ENCODE results near the gene EIF3M. TPM values are rescaled to one million over a fixed set of nuclear protein-coding genes. Genes with fewer than 3 reads are reported as not detected.

The EIF3M gene
- total RNA-seq, 2 donors from 2014 or later: 128 to 192 TPM

DNA sequence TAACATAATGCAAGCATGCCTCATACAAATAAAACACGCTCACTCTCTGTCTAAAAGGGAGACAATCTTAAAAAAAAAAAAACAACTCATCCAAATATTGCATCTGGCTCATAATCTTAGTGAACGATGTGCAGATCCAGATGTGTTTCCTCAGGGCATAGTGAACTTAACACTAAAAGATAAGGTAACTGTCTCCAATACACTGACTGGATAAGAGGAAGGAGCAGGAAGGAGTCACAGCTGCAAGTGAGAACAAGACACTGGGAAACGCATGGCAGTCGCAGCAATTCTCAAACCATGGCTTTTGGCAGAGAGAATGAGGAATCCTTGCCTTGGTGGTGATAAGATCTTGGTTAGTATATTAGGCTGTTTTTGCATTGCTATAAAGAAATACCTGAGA is 9.2 kb upstream of the EIF3M start:
- intact Hi-C loops (cut with DNase I): no loop called here
- H3K27me3 ChIP-seq: no peaks in the 10 kb centered on the region

GRCh38 chr11:32575070-32575469 is 8.6 kb upstream of the EIF3M start:
- Histone ChIP-seq H3K27me3 (no peaks in the 10 kb centered on the region), H3K4me3 (no peak overlapping the region), H3K36me3 (replicated peaks in 1 of 2; ENCODE audit: insufficient read depth in 1 of 2, low read depth in 2 of 2) (no peaks in the 10 kb centered on the region), H3K9me3 (no peaks in the 10 kb centered on the region), H3K27ac (no peak overlapping the region), H3K4me1 (no peaks in the 10 kb centered on the region)
- intact Hi-C loops (cut with DNase I): no loop called here
- ATAC-seq (no peak), DNase-seq (no peak)
- WGBS, 2 donors: 56% methylated on average over 2 of the region's 2 CpGs
- TF ChIP-seq POLR2A (IDR thresholded peaks at IDR 0.05): no peak
- TF ChIP-seq, protein P1, sequence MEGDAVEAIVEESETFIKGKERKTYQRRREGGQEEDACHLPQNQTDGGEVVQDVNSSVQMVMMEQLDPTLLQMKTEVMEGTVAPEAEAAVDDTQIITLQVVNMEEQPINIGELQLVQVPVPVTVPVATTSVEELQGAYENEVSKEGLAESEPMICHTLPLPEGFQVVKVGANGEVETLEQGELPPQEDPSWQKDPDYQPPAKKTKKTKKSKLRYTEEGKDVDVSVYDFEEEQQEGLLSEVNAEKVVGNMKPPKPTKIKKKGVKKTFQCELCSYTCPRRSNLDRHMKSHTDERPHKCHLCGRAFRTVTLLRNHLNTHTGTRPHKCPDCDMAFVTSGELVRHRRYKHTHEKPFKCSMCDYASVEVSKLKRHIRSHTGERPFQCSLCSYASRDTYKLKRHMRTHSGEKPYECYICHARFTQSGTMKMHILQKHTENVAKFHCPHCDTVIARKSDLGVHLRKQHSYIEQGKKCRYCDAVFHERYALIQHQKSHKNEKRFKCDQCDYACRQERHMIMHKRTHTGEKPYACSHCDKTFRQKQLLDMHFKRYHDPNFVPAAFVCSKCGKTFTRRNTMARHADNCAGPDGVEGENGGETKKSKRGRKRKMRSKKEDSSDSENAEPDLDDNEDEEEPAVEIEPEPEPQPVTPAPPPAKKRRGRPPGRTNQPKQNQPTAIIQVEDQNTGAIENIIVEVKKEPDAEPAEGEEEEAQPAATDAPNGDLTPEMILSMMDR (IDR thresholded peaks at IDR 0.05): no peak

More for the DNA sequence above, 9.2 kb upstream of the EIF3M start:
- Histone ChIP-seq H3K27ac (no peak overlapping the region), H3K36me3 (replicated peaks in 1 of 2; ENCODE audit: insufficient read depth in 1 of 2, low read depth in 2 of 2) (no peaks in the 10 kb centered on the region), H3K9me3 (no peaks in the 10 kb centered on the region), H3K4me1 (no peaks in the 10 kb centered on the region), H3K4me3 (no peak overlapping the region)
- ATAC-seq: no peak
- TF ChIP-seq, protein P1 (IDR thresholded peaks at IDR 0.05): no peak
- TF ChIP-seq POLR2A (IDR thresholded peaks at IDR 0.05): no peak
- 78 to 85% methylated on average over 4 of the region's 4 CpGs for WGBS, 2 donors
- no peak for DNase-seq

- ATAC-seq (no peak), DNase-seq (no peak)
- Histone ChIP-seq H3K4me1 (no peaks in the 10 kb centered on the region), H3K36me3 (replicated peaks in 1 of 2; ENCODE audit: insufficient read depth in 1 of 2, low read depth in 2 of 2) (no peaks in the 10 kb centered on the region), H3K4me3 (no peak overlapping the region), H3K9me3 (no peaks in the 10 kb centered on the region), H3K27ac (no peak overlapping the region), H3K27me3 (no peaks in the 10 kb centered on the region)
- WGBS, 2 donors: 88 to 100% methylated on average over 1 of the region's 1 CpG
- TF ChIP-seq, protein P1 (IDR thresholded peaks at IDR 0.05): no peak
- TF ChIP-seq POLR2A (IDR thresholded peaks at IDR 0.05): no peak
- intact Hi-C loops (cut with DNase I): no loop called here
These were observed 7.2 kb upstream of the EIF3M start for GRCh38 chr11:32576456-32576855.

- peaks cover 13% of the 10 kb centered on the region for H3K4me1 ChIP-seq
- intact Hi-C loops (cut with DNase I): no loop called here
- H3K36me3 ChIP-seq (replicated peaks in 1 of 2; ENCODE audit: insufficient read depth in 1 of 2, low read depth in 2 of 2): no peaks in the 10 kb centered on the region
- ATAC-seq (no peak), DNase-seq (no peak)
- TF ChIP-seq, protein P1 (IDR thresholded peaks at IDR 0.05): no peak
- no peak for TF ChIP-seq POLR2A (IDR thresholded peaks at IDR 0.05)
- WGBS, 2 donors: 38 to 55% methylated on average over 2 of the region's 2 CpGs
- H3K27ac ChIP-seq: no peak overlapping the region
- no peaks in the 10 kb centered on the region for H3K9me3 ChIP-seq
- no peaks in the 10 kb centered on the region for H3K27me3 ChIP-seq
- H3K4me3 ChIP-seq: no peak overlapping the region
These were observed 2.7 kb upstream of the EIF3M start for GRCh38 chr11:32580967-32581366.

GRCh38 chr11:32581556-32581955 is 2.1 kb upstream of the EIF3M start:
- no peak for TF ChIP-seq POLR2A (IDR thresholded peaks at IDR 0.05)
- TF ChIP-seq, protein P1 (IDR thresholded peaks at IDR 0.05): no peak
- WGBS, 2 donors: 77 to 78% methylated on average over 3 of the region's 3 CpGs
- ATAC-seq: no peak
- no peak overlapping the region for H3K4me3 ChIP-seq
- H3K27ac ChIP-seq: no peak overlapping the region
- DNase-seq: no peak
- intact Hi-C loops (cut with DNase I): no loop called here
- H3K36me3 ChIP-seq (replicated peaks in 1 of 2; ENCODE audit: insufficient read depth in 1 of 2, low read depth in 2 of 2): no peaks in the 10 kb centered on the region
- no peaks in the 10 kb centered on the region for H3K9me3 ChIP-seq
- H3K27me3 ChIP-seq: no peaks in the 10 kb centered on the region
- peaks cover 18% of the 10 kb centered on the region for H3K4me1 ChIP-seq
